CD4-positive, alpha-beta T cell (primary cell): ENCODE results near the gene GRM8. TPM values are rescaled to one million over a fixed set of nuclear protein-coding genes. Genes with fewer than 3 reads are reported as not detected.

Source experiments
- ATAC-seq: fragments of 200-7000 bp; cut with Tn5 transposase; one replicate; pipeline ENCODE4 v1.10.0; 2022; ENCODE audit warnings: mild to moderate bottlenecking; ENCODE audit not compliant: poor library complexity
- CTCF ChIA-PET: fragments of 350-600 bp; sonication (Branson Sonifier 250); formaldehyde crosslinking; loops from one replicate; lab custom pipeline; 2021; ENCODE audit warnings: antibody characterized with exemption, inconsistent platforms; lab: Charles Lee
- POLR2A ChIA-PET: fragments of 350-600 bp; sonication (Branson Sonifier 250); formaldehyde crosslinking; loops from one replicate; lab custom pipeline; 2021; ENCODE audit warnings: antibody characterized with exemption, inconsistent platforms; lab: Charles Lee
- DNase-seq, 14 experiments: peaks; one replicate each; pipeline ENCODE4 v3.0.0-alpha.2; 2013 to 2020; ENCODE audit warnings: mixed read lengths in 2 of 14
- H3K27ac ChIP-seq, 2 donors: one replicate each; pipeline versions ENCODE4 v1.5.1 to v1.7.0; 2013; ENCODE audit warnings: low read length in 2 of 2, low read depth in 1 of 2, mild to moderate bottlenecking in 1 of 2
- H3K27me3 ChIP-seq, 2 experiments: 1 replicate in 1 of 2; 2 replicates in 1 of 2; pipeline versions ENCODE4 v1.6.1 to v1.7.0; 2013; ENCODE audit warnings: low read length in 2 of 2, control low read depth in 1 of 2, mild to moderate bottlenecking in 1 of 2, moderate library complexity in 1 of 2; ENCODE audit not compliant: insufficient read depth in 2 of 2, control insufficient read depth in 1 of 2
- H3K36me3 ChIP-seq: one replicate; pipeline ENCODE4 v1.6.1; 2013; ENCODE audit warnings: low read length, control low read depth; ENCODE audit not compliant: insufficient read depth
- H3K4me1 ChIP-seq: one replicate; pipeline ENCODE4 v1.6.1; 2013; ENCODE audit warnings: low read length, control low read depth; ENCODE audit not compliant: insufficient read depth
- H3K4me3 ChIP-seq: one replicate; pipeline ENCODE4 v1.5.1; 2013; ENCODE audit warnings: mild to moderate bottlenecking, low read length, moderate library complexity
- H3K9me3 ChIP-seq, 2 experiments: 1 replicate in 1 of 2; 2 replicates in 1 of 2; pipeline versions ENCODE4 v1.6.1 to v1.7.0; 2013; ENCODE audit warnings: low read length in 2 of 2, mild to moderate bottlenecking in 2 of 2, control low read depth in 1 of 2, moderate library complexity in 1 of 2; ENCODE audit not compliant: control insufficient read depth in 1 of 2, insufficient read depth in 1 of 2
- H3K27ac Mint-ChIP-seq: one replicate; pipeline ENCODE4 v1.8.0; 2020; ENCODE audit warnings: mixed read lengths
- H3K27me3 Mint-ChIP-seq: one replicate; pipeline ENCODE4 v1.8.0; 2021; ENCODE audit warnings: mixed read lengths
- H3K36me3 Mint-ChIP-seq: one replicate; pipeline ENCODE4 v1.8.0; 2021; ENCODE audit warnings: low read depth, mixed read lengths
- H3K4me1 Mint-ChIP-seq: one replicate; pipeline ENCODE4 v1.8.0; 2021; ENCODE audit warnings: low read depth, mixed read lengths
- H3K4me3 Mint-ChIP-seq: one replicate; pipeline ENCODE4 v1.8.0; 2020; ENCODE audit warnings: mild to moderate bottlenecking, mixed read lengths
- H3K9me3 Mint-ChIP-seq: one replicate; pipeline ENCODE4 v1.8.0; 2020; ENCODE audit warnings: mixed read lengths
- intact Hi-C, 2 experiments: fragments of 100-400 bp; cut with DNase I in 1 of 2; cut with micrococcal nuclease in 1 of 2; formaldehyde crosslinking; loops; one replicate each; pipeline versions ENCODE4 v1.15.1 to v1.9.0; 2023 to 2025; cut with DNase I, micrococcal nuclease
- total RNA-seq, 174 experiments: library from RNA in 2 of 174; stranded (reverse) in 2 of 174; gene quantifications; one replicate each; pipeline ENCODE4 v1.2.3 and lab custom pipeline; 2021 to 2026
- TF ChIP-seq, protein P1 (sequence below): fragments of 200-600 bp; IDR thresholded peaks from one replicate; pipeline ENCODE4 v1.8.0; 2022; ENCODE audit warnings: antibody characterized with exemption, mild to moderate bottlenecking

The GRM8 gene
- total RNA-seq, 2 experiments from 2014 or later, result not detected

DNA sequence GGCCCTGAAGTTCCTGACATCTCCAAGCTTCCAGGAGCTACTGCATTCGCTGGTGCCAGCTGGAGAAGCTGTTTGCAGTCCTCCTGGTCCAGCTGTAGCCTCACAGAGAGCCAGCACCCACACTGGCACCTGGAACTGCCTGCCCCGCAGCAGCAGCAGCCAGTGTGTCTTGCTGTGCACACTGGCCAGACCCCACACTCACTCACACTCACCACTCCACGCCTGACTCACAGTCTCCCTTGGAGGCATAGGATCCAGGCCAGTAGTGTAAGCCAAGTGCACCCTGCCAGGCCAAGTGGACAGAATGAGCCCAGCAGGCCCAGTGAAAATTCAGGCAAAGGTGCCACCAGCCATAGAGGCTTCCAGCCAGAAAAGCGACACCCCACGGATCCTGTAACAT is 566.3 kb downstream of the GRM8 start:
- TF ChIP-seq, protein P1, sequence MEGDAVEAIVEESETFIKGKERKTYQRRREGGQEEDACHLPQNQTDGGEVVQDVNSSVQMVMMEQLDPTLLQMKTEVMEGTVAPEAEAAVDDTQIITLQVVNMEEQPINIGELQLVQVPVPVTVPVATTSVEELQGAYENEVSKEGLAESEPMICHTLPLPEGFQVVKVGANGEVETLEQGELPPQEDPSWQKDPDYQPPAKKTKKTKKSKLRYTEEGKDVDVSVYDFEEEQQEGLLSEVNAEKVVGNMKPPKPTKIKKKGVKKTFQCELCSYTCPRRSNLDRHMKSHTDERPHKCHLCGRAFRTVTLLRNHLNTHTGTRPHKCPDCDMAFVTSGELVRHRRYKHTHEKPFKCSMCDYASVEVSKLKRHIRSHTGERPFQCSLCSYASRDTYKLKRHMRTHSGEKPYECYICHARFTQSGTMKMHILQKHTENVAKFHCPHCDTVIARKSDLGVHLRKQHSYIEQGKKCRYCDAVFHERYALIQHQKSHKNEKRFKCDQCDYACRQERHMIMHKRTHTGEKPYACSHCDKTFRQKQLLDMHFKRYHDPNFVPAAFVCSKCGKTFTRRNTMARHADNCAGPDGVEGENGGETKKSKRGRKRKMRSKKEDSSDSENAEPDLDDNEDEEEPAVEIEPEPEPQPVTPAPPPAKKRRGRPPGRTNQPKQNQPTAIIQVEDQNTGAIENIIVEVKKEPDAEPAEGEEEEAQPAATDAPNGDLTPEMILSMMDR, result no peak
- intact Hi-C loops, result no loop called here
- H3K4me3 Mint-ChIP-seq, result no peak overlapping the region
- H3K9me3 ChIP-seq, result peaks cover 0 to 34% of the 10 kb centered on the region in 2 experiments
- H3K27ac Mint-ChIP-seq, result no peak overlapping the region
- H3K9me3 Mint-ChIP-seq, result no peaks in the 10 kb centered on the region
- ATAC-seq, result no peak
- H3K27me3 Mint-ChIP-seq, result no peaks in the 10 kb centered on the region
- ChIA-PET CTCF (no interaction called here), POLR2A (no interaction called here)
- H3K36me3 Mint-ChIP-seq, result no peaks in the 10 kb centered on the region
- no peak for DNase-seq
- H3K27ac ChIP-seq, result no peak overlapping the region
- no peaks in the 10 kb centered on the region for H3K36me3 ChIP-seq
- no peaks in the 10 kb centered on the region for H3K4me1 ChIP-seq
- H3K4me3 ChIP-seq, result no peak overlapping the region
- H3K27me3 ChIP-seq, result peaks cover 0 to 3% of the 10 kb centered on the region in 2 experiments
- H3K4me1 Mint-ChIP-seq, result no peaks in the 10 kb centered on the region

DNA sequence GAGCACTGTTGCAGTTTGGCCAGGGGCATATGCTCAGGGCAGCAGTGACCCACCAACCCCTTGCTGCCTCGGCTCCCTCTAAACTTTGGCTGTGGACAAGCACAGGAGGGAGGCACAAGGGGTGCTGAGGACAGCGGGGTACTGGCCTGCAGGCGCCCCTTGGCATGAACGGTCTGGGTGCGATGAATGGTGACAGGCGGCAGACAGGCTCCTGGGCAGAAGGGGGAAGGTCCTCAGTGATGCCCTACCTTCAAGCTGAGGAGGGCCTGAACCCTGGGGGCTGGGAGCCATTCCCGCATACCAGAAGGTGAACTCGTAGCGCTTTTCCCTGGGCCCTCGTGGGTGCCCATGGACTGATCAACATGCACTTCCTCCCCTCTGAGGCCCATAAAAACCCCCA is 567.1 kb downstream of the GRM8 start:
- H3K9me3 ChIP-seq, result peaks cover 0 to 25% of the 10 kb centered on the region in 2 experiments
- no peak overlapping the region for H3K4me3 ChIP-seq
- ChIA-PET POLR2A (no interaction called here), CTCF (no interaction called here)
- TF ChIP-seq, protein P1, result no peak
- H3K36me3 ChIP-seq, result no peaks in the 10 kb centered on the region
- H3K36me3 Mint-ChIP-seq, result no peaks in the 10 kb centered on the region
- H3K27ac ChIP-seq, result no peak overlapping the region
- H3K4me1 ChIP-seq, result no peaks in the 10 kb centered on the region
- intact Hi-C loops, result no loop called here
- DNase-seq (no peak), ATAC-seq (no peak)
- H3K27me3 ChIP-seq, result peaks cover 0 to 3% of the 10 kb centered on the region in 2 experiments
- no peak overlapping the region for H3K27ac Mint-ChIP-seq
- H3K9me3 Mint-ChIP-seq, result no peaks in the 10 kb centered on the region
- H3K4me1 Mint-ChIP-seq, result no peaks in the 10 kb centered on the region
- H3K4me3 Mint-ChIP-seq, result no peak overlapping the region
- no peaks in the 10 kb centered on the region for H3K27me3 Mint-ChIP-seq

DNA sequence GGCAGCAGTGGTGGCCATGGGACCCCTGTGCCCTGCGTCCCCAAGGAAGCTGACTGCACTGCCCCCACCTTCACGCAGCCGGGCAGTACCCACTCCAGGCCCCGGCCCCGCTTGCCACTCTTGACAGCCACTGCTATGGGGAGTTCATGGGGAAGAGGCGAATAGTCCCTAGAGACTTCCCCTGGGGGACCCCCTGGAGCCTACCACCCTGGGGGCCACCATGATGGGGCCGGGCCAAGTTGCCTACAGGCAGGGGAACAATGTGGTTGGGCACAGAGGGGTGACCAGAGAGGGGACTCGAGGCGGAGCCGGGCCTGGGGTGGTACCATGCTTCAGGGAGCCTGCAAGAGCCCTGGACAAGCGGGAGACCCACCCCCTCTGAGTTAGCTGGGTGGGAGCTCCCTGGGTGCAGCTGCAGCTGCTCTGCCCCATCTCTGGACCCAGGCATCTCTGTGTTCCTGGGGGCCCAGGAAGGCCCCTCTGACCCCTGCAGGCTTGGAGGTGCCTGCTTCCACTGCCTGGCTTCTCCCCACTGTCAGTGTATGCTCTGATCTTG is 567.6 kb downstream of the GRM8 start:
- H3K4me3 ChIP-seq, result no peak overlapping the region
- Mint-ChIP-seq H3K36me3 (no peaks in the 10 kb centered on the region), H3K4me3 (no peak overlapping the region), H3K27ac (no peak overlapping the region), H3K9me3 (no peaks in the 10 kb centered on the region), H3K27me3 (no peaks in the 10 kb centered on the region), H3K4me1 (no peaks in the 10 kb centered on the region)
- POLR2A ChIA-PET, result no interaction called here
- peaks cover 0 to 3% of the 10 kb centered on the region in 2 experiments for H3K27me3 ChIP-seq
- peaks cover 0 to 20% of the 10 kb centered on the region in 2 experiments for H3K9me3 ChIP-seq
- intact Hi-C loops, result no loop called here
- DNase-seq (no peak), ATAC-seq (no peak)
- CTCF ChIA-PET, result no interaction called here
- no peaks in the 10 kb centered on the region for H3K36me3 ChIP-seq
- TF ChIP-seq, protein P1, result no peak
- no peak overlapping the region for H3K27ac ChIP-seq
- H3K4me1 ChIP-seq, result no peaks in the 10 kb centered on the region
